Sigmoid colon (tissue), 4 donors: ENCODE data around the gene NPC1.

Experiments used
- CTCF ChIP-seq, 4 experiments: fragments of 450-650 bp in 3 of 4; fragments of 200-600 bp in 1 of 4; IDR thresholded peaks; one replicate each; pipeline ENCODE4 v1.5.1; 2016 to 2019; ENCODE audit warnings: antibody characterized with exemption in 4 of 4, mild to moderate bottlenecking in 3 of 4, moderate library complexity in 2 of 4
- EP300 ChIP-seq, 4 donors: sonication (generic); formaldehyde crosslinking; IDR thresholded peaks; one replicate each; pipeline ENCODE4 v1.6.1; 2017; ENCODE audit warnings: antibody characterized with exemption in 4 of 4
- POLR2A ChIP-seq, 2 donors: fragments of 450-650 bp; IDR thresholded peaks; one replicate each; pipeline ENCODE4 v1.6.1; 2016; ENCODE audit warnings: antibody characterized with exemption in 2 of 2, mild to moderate bottlenecking in 2 of 2, moderate library complexity in 2 of 2
- POLR2AphosphoS5 ChIP-seq, 4 donors: sonication (generic); formaldehyde crosslinking; IDR thresholded peaks; one replicate each; pipeline ENCODE4 v1.6.1; 2017; ENCODE audit warnings: antibody characterized with exemption in 4 of 4

- TF ChIP-seq EP300 (IDR thresholded peaks at IDR 0.05) (no peak), POLR2A (IDR thresholded peaks at IDR 0.05) (no peak), POLR2AphosphoS5 (IDR thresholded peaks at IDR 0.05) (no peak), CTCF (IDR thresholded peaks at IDR 0.05) (no peak)
Observed at GRCh38 chr18:23627970-23628369, 41.7 kb upstream of the NPC1 start.
